HCT116 (cell line): Measurements from ENCODE around the gene ABCF3. TPM values are rescaled to one million over a fixed set of nuclear protein-coding genes. Genes with fewer than 3 reads are reported as not detected.

ENCODE experiments used
- ATAC-seq: fragments of 200-7000 bp; cut with Tn5 transposase; 2 replicates; pipeline ENCODE4 v1.9.1; 2020; ENCODE audit warnings: mild to moderate bottlenecking, moderate library complexity
- BruUV-seq: library from RNA; stranded (reverse); fragments of 400-500 nt; replicated peaks from 2 replicates; lab custom pipeline; 2021; lab: Mats Ljungman, UMichigan
- CTCF ChIA-PET: fragments of 300-600 bp; sonication (Branson Sonifier 250); formaldehyde crosslinking; loops from one replicate; lab custom pipeline; 2021; ENCODE audit warnings: antibody characterized with exemption; lab: Charles Lee
- POLR2A ChIA-PET: fragments of 300-600, 350-600 bp; sonication (Branson Sonifier 250); formaldehyde crosslinking; loops from one replicate; lab custom pipeline; 2021; ENCODE audit warnings: antibody characterized with exemption; lab: Charles Lee
- RAD21 ChIA-PET, 2 experiments: fragments of 300-600 bp; sonication (Branson Sonifier 250); formaldehyde crosslinking; loops; one replicate each; lab custom pipeline; 2023; ENCODE audit warnings: low total read pairs in 2 of 2; ENCODE audit not compliant: uncharacterized antibody in 2 of 2, unreplicated experiment in 2 of 2, low non-redundant PET in 1 of 2; lab: Charles Lee
- DNase-seq: peaks from one replicate; pipeline ENCODE4 v3.0.0-alpha.2; 2010; ENCODE audit warnings: low read depth, low spot score
- H2AFZ ChIP-seq: fragments of 200-600 bp; shearing (Covaris generic), sonication (generic); 2 replicates; pipeline ENCODE4 v1.6.1; 2017; ENCODE audit warnings: low read depth, mixed run types, mixed read lengths, antibody characterized with exemption, low read length; ENCODE audit not compliant: poor library complexity, severe bottlenecking
- H3K27ac ChIP-seq: 2 replicates; pipeline ENCODE4 v1.5.1; 2012; ENCODE audit warnings: low read depth, low read length
- H3K27me3 ChIP-seq: fragments of 200-600 bp; sonication (generic); 2 replicates; pipeline ENCODE4 v1.6.1; 2016; ENCODE audit warnings: mixed run types, low read length, mixed read lengths; ENCODE audit not compliant: insufficient read depth
- H3K36me3 ChIP-seq, 2 experiments: fragments of 200-500 bp in 1 of 2; fragments of 200-600 bp in 1 of 2; sonication (Bioruptor generic) in 1 of 2; sonication (generic) in 1 of 2; 2 replicates each; pipeline versions ENCODE4 v1.5.1 to v1.6.1; 2014 to 2016; ENCODE audit warnings: low read length in 2 of 2, inconsistent platforms in 1 of 2, mixed read lengths in 1 of 2, mixed run types in 1 of 2; ENCODE audit not compliant: insufficient read depth in 2 of 2, control insufficient read depth in 1 of 2
- H3K4me1 ChIP-seq, 2 experiments: fragments of 200-600 bp in 1 of 2; sonication (generic) in 1 of 2; 2 replicates each; pipeline versions ENCODE4 v1.5.1 to v1.6.1; 2012 to 2017; ENCODE audit warnings: low read length in 2 of 2, inconsistent platforms in 1 of 2, mild to moderate bottlenecking in 1 of 2, mixed read lengths in 1 of 2, mixed run types in 1 of 2, moderate library complexity in 1 of 2; ENCODE audit not compliant: insufficient read depth in 2 of 2, control insufficient read depth in 1 of 2
- H3K4me2 ChIP-seq: fragments of 200-600 bp; sonication (generic); 2 replicates; pipeline ENCODE4 v1.6.1; 2017; ENCODE audit warnings: mixed run types, low read length, mixed read lengths
- H3K4me3 ChIP-seq, 2 experiments: fragments of 200-600 bp in 1 of 2; sonication (generic) in 1 of 2; replicated peaks in 1 of 2; 2 replicates each; pipeline ENCODE4 v1.5.1; 2011 to 2016; ENCODE audit warnings: low read length in 2 of 2, control low read depth in 1 of 2, low read depth in 1 of 2, mild to moderate bottlenecking in 1 of 2, mixed read lengths in 1 of 2, mixed run types in 1 of 2
- H3K79me2 ChIP-seq: fragments of 200-600 bp; sonication (generic); 2 replicates; pipeline ENCODE4 v1.6.1; 2017; ENCODE audit warnings: mild to moderate bottlenecking, mixed run types, low read length, moderate library complexity, mixed read lengths; ENCODE audit not compliant: insufficient read depth
- H3K9ac ChIP-seq: fragments of 200-600 bp; sonication (generic); 2 replicates; pipeline ENCODE4 v1.6.1; 2016; ENCODE audit warnings: low read length, mixed read lengths
- H3K9me2 ChIP-seq: fragments of 200-600 bp; sonication (generic), shearing (Covaris generic); 2 replicates; pipeline ENCODE4 v1.6.1; 2017; ENCODE audit warnings: mixed run types, mild to moderate bottlenecking, moderate library complexity; ENCODE audit not compliant: insufficient read depth
- H3K9me3 ChIP-seq, 2 experiments: fragments of 200-500 bp in 1 of 2; fragments of 200-600 bp in 1 of 2; sonication (Bioruptor generic) in 1 of 2; sonication (generic) in 1 of 2; 2 replicates each; pipeline ENCODE4 v1.6.1; 2014 to 2017; ENCODE audit warnings: low read length in 2 of 2, mixed read lengths in 2 of 2, inconsistent platforms in 1 of 2, low read depth in 1 of 2, mild to moderate bottlenecking in 1 of 2, mixed run types in 1 of 2, moderate library complexity in 1 of 2; ENCODE audit not compliant: control insufficient read depth in 1 of 2, insufficient read depth in 1 of 2
- H4K20me1 ChIP-seq: fragments of 200-600 bp; sonication (generic), shearing (Covaris generic); 2 replicates; pipeline ENCODE4 v1.6.1; 2017; ENCODE audit warnings: mixed run types, mild to moderate bottlenecking, moderate library complexity; ENCODE audit not compliant: insufficient read depth
- CBX3 ChIP-seq: IDR thresholded peaks from 2 replicates; pipeline ENCODE4 v1.6.1; 2012; ENCODE audit warnings: low read depth
- CTCF ChIP-seq, 3 experiments: fragments of 200-600 bp in 1 of 3; sonication (generic) in 1 of 3; IDR thresholded peaks in 2 of 3; conservative IDR thresholded peaks in 1 of 3; 2 replicates each; pipeline ENCODE4 v1.5.1; 2012 to 2017; ENCODE audit warnings: low read depth in 2 of 3, low read length in 2 of 3, antibody characterized with exemption in 1 of 3, borderline replicate concordance in 1 of 3, control low read depth in 1 of 3, mild to moderate bottlenecking in 1 of 3, mixed read lengths in 1 of 3, mixed run types in 1 of 3, moderate library complexity in 1 of 3; ENCODE audit not compliant: insufficient read depth in 1 of 3
- ELF1 ChIP-seq: IDR thresholded peaks from 2 replicates; pipeline ENCODE4 v1.6.1; 2012; ENCODE audit warnings: low read depth, borderline replicate concordance
- EZH2 ChIP-seq: fragments of 200-600 bp; sonication (generic); IDR thresholded peaks from 2 replicates; pipeline ENCODE4 v1.6.1; 2017; ENCODE audit warnings: antibody characterized with exemption, mixed run types
- EZH2phosphoT487 ChIP-seq: fragments of 200-600 bp; IDR thresholded peaks from 2 replicates; pipeline ENCODE4 v1.6.1; 2018; ENCODE audit warnings: antibody characterized with exemption, borderline replicate concordance
- MAX ChIP-seq: IDR thresholded peaks from 2 replicates; pipeline ENCODE4 v1.6.1; 2012
- POLR2AphosphoS5 ChIP-seq: IDR thresholded peaks from 2 replicates; pipeline ENCODE4 v1.6.1; 2011; ENCODE audit warnings: mild to moderate bottlenecking, low read depth, low read length, moderate library complexity
- REST ChIP-seq: IDR thresholded peaks from 2 replicates; pipeline ENCODE4 v1.6.1; 2012; ENCODE audit warnings: low read depth
- SIN3A ChIP-seq: IDR thresholded peaks from 2 replicates; pipeline ENCODE4 v1.6.1; 2012; ENCODE audit warnings: low read depth
- SRF ChIP-seq: IDR thresholded peaks from 2 replicates; pipeline ENCODE4 v1.6.1; 2012; ENCODE audit warnings: low read depth
- YY1 ChIP-seq: IDR thresholded peaks from 2 replicates; pipeline ENCODE4 v1.6.1; 2011; ENCODE audit warnings: low read length, low read depth, moderate library complexity, mild to moderate bottlenecking; ENCODE audit not compliant: insufficient replicate concordance; ENCODE audit errors: extremely low read depth
- ZBTB33 ChIP-seq: IDR thresholded peaks from 2 replicates; pipeline ENCODE4 v1.6.1; 2011; ENCODE audit warnings: mild to moderate bottlenecking, low read length, moderate library complexity; ENCODE audit not compliant: insufficient replicate concordance; ENCODE audit errors: extremely low read depth
- intact Hi-C: fragments of 100-400 bp; cut with micrococcal nuclease; formaldehyde crosslinking; loops from 2 replicates; pipeline ENCODE4 v1.10.0; 2022
- total RNA-seq: library from RNA; stranded (reverse); gene quantifications from one replicate; pipeline ENCODE4 v1.2.1, GENCODE V29; 2021; ENCODE audit not compliant: unreplicated experiment

Gene ABCF3
- total RNA-seq, 1 experiment from 2014 or later = 74.6 TPM

- H4K20me1 ChIP-seq = no peaks in the 10 kb centered on the region
- H3K4me3 ChIP-seq = no peak overlapping the region
- H3K9me3 ChIP-seq = no peaks in the 10 kb centered on the region
- no TSS peak for BruUV-seq
- ATAC-seq = no peak
- ChIA-PET CTCF (no interaction called here), POLR2A (no interaction called here), RAD21 (no interaction called here)
- TF ChIP-seq POLR2AphosphoS5 (no peak), CTCF (IDR thresholded peaks at IDR 0.05 in 2 of 3, conservative IDR thresholded peaks at IDR 0.05 in 1 of 3; ENCODE audit: borderline replicate concordance in 1 of 3, insufficient read depth in 1 of 3, low read depth in 2 of 3, low read length in 2 of 3) (no peak), SIN3A (no peak), EZH2phosphoT487 (no peak)
- intact Hi-C loops = no loop called here
- H3K9ac ChIP-seq = no peak overlapping the region
- H3K4me1 ChIP-seq = peaks cover 6 to 20% of the 10 kb centered on the region in 2 experiments
- H3K27me3 ChIP-seq = no peaks in the 10 kb centered on the region
- peaks cover 56 to 61% of the 10 kb centered on the region in 2 experiments for H3K36me3 ChIP-seq
- peaks cover 48% of the 10 kb centered on the region for H3K79me2 ChIP-seq
- H3K4me2 ChIP-seq = no peak overlapping the region
- no peak overlapping the region for H2AFZ ChIP-seq
- no peak overlapping the region for H3K27ac ChIP-seq
- no peaks in the 10 kb centered on the region for H3K9me2 ChIP-seq
- DNase-seq = no peak
These were observed 3.4 kb downstream of the ABCF3 start for GRCh38 chr3:184189421-184189820.

- CTCF ChIA-PET = no interaction called here
- Histone ChIP-seq H4K20me1 (no peaks in the 10 kb centered on the region), H3K36me3 (peaks cover 57 to 58% of the 10 kb centered on the region in 2 experiments), H3K79me2 (peaks cover 28% of the 10 kb centered on the region), H3K9me2 (no peaks in the 10 kb centered on the region), H3K27ac (no peak overlapping the region), H2AFZ (no peak overlapping the region), H3K9me3 (no peaks in the 10 kb centered on the region), H3K27me3 (no peaks in the 10 kb centered on the region), H3K4me3 (no peak overlapping the region), H3K9ac (no peak overlapping the region), H3K4me1 (no peaks in the 10 kb centered on the region), H3K4me2 (no peak overlapping the region)
- POLR2A ChIA-PET = no interaction called here
- RAD21 ChIA-PET = no interaction called here
- no TSS peak for BruUV-seq
- intact Hi-C loops = no loop called here
- ATAC-seq = no peak
- DNase-seq = no peak
- TF ChIP-seq ELF1 (no peak), REST (no peak), SRF (no peak), EZH2phosphoT487 (no peak), EZH2 (no peak), CBX3 (no peak), MAX (no peak), POLR2AphosphoS5 (no peak), YY1 (no peak), ZBTB33 (no peak)
These were observed 6.9 kb downstream of the ABCF3 start for GRCh38 chr3:184192889-184193288.
